ENCODE measurements around the gene TNRC6B.
"Not testable (repeated sequence)": the region's sequence is repeated elsewhere in the genome, so short reads cannot be mapped to it uniquely, and the experiment has no call there.

The TNRC6B gene

DNA sequence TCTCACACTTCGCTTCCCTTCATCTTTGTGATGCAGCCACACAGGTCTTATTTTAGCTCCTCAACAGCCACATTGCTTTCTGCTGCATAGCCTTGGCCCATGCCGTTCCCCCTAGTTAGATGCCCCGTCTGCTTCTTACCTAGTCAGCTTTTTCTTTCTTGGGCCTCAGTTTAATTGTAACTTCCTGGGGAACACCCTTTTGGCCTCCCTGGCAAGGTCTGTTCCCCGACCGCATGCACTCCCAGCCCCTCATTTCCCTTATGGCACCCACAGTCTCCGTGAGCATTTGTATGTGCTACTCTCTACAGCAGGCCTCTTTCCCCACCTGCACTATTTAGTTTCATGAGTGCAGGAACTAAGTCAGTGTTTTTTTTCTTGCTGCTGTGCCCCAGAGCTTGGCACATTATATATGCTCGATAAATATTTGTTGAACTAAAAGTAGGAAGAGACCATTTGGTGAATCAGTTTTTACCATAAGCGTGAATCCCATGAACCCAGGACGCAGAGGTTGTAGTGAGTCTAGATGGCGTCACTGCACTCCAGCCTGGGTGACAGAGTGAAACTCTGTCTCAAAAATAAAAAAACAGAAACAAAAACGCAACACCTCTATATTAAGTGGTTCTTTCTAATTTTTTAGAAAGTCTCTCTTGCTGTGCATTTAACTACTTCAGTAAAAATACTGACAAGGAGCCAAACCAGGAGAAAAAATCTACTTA lies 38.5 kb downstream of the TNRC6B start:
- DNase-seq: no peak

DNA sequence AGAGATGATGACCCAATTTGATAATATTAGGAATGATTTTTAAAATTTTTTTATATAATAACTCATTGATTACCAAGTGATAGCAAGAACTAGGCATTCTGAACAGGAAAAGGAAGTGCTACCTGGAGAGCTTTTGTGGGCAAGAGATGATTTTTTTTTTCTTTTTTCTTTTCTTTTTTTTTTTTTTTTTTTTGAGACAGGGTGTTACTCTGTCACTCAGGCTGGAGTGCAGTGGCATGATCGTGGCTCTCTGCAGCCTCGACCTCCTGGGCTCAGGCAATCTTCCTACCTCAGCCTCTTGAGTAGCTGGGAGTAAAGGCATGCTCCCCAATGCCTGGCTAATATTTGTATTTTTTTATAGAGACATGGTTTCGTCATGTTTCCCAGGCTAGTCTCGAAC lies 40.4 kb downstream of the TNRC6B start:
- no peak for DNase-seq

DNA sequence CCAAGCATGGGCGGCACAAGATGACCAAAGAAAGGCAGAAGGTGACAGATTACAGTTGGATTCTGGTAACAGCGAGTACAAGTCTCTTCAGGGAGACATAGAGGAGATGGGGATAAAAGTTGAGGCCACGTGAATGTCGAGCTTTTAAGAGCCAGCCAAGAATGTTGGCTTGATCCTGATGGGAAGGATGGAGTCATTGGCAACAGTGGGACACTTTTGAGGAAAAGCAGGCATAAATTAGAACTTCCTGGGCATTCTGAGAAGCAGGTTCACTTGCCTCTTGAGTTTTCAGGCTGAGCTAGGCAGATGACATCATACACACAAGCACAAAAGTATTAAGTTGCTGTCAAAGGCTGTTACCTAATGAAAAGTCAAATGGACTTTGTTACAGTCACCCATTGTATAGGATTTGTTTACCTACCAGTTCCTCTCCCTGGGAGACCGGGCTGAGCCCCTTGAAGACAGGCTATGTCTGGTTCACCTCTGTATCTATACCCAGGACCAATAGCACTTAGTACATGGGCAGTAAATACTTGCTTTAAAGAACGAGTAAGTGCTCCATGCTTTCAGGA lies 41.1 kb downstream of the TNRC6B start:
- DNase-seq: no peak

DNA sequence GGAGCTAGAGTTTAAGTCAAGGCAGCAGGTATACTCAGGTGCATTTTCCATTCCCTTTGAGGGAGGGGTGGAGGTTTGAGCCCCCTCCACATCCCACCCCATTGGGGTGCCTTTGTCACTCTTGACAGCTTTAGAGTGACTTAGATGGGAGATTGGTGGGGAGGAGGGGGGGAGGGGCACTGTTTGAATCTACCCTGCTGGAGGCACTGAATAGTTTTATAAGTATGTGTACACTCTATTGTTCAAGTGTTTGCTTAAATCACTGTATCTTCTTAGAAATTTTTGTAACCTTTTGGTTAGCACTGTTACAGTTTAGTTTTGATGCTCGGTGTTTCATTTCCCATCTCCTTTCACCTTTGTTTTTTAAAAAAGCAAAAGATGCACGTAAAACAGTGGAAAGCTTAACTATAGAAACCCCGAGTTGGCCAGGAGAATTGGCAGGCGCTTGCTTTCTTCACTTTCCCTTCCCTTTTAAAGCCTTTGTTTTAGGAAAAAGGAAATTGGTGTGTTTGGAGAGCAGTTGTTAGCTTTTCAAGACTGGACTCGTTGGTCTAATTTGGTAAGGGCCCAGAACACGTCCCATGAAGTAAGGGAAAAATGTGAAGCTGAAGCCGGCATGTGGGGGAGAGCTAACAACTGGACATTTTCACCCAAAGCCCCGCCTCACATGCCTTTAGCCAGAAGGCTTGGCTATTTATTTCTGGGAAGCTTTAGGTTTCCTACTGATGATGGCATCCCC lies 42.8 kb downstream of the TNRC6B start:
- no peak for DNase-seq

DNA sequence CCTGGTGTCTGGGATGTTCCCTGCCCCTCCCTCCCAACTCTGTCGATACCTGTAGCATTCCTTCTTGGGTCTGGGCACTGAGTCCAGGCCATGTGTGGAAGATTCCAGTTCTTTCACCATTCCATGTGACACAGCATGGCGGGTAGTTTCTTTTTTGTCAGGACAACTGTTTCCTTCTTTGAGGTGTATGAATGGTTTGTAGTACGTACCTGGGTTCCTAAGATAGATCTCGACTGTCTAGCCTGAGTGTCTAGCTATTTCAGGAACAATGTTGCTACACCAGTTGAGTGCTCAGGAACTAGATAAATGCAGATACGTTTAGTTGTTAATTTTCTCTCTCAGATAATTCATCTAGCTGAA lies 43.3 kb downstream of the TNRC6B start:
- no peak for DNase-seq

DNA sequence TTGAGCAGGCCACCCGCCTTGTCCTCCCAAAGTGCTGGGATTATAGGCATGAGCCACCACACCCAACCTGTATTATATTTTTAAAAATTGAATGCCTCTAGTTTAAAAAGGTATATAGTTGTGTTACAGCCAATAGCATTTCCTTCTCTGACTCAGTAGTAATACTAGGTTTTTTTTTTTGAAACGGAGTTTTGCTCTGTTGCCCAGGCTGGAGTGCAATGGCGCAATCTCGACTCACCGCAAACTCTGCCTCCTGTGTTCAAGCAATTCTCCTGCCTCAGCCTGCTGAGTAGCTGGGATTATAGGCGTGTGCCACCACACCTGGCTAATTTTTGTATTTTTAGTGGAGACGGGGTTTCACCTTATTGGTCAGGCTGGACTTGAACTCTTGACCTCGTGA lies 45.3 kb downstream of the TNRC6B start:
- not testable (repeated sequence) for DNase-seq

DNA sequence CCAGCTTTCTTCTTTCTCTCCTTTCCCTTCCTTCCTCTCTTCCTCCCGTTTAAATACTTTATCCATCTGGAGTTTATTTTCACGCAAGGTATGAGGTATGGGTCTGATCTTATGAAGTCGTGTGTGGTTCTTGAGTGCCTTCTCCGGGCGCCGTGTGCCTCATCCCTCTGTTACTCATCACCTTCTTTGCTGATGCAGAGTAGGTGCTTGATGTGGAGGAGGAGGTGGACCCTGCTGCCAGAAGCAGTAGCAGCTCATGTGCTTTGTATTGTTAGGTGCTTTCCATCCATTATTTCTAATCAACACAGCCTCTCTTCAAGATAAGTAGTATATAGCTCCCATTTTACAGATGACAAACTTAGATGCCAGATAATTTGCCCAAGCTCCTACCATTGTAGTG lies 47.0 kb downstream of the TNRC6B start:
- no peak for DNase-seq

DNA sequence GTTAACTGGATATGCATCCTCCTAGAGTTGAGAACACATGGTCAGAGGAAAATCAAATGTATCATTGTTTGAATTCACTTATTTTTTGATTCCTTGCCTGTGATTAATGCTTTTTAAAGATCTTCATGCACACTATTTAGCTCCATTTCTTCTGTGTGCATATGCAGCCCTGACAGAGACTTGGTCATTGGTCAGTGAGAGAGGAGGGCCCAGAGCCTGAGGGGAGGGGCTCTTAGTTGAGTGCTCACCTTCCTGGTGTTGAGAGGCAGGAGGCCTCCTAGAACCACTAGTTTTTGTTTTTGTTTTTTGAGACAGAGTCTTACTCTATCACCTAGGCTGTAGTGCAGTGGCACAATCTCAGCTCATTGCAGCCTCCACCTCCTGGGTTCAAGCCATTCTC lies 48.9 kb downstream of the TNRC6B start:
- DNase-seq: no peak

DNA sequence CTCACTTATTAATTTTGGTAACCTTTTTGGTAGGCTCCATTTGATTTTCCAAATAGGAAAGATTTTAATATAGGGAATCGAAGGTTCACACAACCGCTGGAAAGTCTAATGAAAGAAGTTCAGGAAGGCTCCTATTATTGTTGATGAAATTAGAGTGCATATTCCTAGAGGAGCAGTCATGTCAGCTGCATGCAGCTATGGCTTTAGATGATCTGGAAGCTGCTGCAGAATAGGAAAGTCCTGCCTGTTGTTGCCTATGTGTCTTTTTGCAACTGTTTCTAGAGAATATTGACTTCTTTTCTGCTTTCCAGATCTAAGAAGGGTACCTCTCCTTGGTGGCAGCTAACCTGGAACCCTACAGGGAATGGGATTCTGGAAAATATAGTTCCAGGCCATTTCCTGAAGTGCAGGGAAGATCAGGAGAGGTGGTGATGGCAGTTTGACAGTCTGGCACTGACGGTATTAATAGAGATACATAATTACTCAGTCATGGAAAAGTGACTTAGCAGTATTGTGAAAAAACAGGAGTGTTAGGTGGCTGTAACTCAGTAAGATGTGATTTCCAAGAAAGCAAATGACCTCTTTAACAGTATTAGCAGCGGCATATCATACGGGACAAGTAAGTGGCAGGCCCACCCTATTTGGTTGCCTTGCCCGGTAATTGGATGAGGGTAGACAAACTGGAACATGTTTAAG lies 54.0 kb downstream of the TNRC6B start:
- no peak for DNase-seq

DNA sequence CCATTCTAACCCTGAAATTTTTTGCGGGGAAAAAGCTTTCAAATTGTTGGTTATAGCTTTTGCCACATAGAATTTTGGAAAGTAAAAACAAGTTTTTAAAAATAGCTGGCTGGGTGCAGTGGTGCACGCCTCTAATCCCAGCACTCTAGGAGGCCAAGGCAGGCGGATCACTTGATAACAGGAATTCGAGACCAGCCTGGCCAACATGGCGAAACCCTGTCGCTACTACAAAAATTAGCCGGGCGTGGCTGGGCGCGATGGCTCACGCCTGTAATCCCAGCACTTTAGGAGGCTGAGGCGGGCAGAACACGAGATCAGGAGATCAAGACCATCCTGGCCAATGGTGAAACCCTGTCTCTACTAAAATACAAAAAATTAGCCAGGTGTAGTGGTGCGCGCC lies 54.9 kb downstream of the TNRC6B start:
- no peak for DNase-seq

DNA sequence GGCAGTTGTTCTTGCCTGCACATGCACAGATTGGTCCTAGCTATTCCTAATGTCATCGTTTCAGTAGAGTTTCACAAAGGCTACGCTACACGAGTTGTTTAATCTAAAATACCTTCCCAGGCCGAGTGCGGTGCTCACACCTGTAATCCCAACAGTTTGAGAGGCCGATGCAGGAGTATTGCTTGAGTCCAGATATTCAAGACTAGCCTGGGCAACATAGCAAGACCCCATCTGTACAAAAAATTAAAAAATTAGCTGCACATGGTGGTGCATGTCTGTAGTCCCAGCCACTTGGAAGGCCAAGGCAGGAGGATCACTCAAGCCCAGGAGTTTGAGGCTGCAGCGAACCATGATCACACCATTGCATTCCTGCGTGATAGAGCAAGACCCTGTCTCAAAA lies 56.2 kb downstream of the TNRC6B start:
- DNase-seq: no peak

DNA sequence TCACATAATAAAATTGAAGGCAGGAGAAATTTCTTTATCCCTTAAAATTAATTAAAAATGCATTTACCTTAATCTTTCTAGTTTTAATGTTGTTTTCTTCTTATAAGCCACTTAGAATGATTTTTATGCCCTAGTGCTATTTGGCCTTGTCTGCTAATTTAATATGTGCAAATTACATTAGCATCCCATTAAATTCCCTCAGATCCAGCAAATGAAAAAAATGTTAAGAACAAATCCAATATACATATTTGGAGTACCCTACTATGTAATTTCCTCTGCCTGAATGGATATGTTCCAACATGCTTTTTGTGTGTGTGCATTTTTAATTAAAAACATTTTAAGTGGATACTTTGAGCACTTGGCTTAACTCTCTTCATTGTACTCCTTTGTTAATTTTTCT lies 56.9 kb downstream of the TNRC6B start:
- DNase-seq: no peak

DNA sequence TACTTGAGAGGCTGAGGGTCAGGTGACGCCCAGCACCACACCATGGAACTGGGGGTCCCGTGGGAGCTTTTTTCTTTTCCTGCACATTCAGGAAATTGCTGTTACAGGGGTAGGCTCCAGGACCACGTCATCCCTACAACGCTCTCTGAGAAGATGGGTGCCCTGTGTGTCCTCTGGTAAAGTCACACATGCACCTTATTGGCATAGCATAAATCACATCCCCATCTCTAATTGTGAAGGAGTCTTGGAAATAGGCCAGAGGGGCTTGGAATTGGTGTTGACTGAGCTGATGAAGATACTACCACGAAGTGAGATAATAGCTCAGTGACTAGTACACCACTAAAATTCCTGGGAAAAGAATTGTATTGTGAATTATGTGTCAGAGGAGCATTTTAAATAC lies 57.6 kb downstream of the TNRC6B start:
- no peak for DNase-seq

DNA sequence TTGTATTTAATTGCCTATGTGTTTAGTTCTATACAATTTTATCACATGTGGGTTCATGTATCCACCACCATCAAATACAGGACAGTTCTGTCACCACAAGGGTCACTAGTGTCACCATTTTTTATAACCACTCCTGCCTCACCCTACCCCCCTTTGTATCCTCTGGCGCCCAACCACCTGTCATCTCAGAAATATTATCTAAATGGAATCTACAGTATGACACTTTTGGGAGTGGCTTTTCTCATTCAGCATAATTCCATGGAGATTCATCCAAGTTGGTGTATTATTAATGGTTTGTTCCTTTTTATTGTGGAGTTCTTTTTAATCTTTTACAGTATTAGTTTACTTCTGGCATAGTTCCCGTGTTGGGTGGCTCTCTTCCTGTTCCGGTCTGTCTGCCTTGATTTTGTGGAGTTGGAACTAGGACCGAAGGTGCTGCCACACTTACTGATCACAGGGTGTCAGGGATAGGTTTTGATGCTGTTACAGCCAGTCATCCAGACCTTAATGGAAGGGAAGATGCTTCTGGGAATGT lies 58.5 kb downstream of the TNRC6B start:
- DNase-seq: no peak

DNA sequence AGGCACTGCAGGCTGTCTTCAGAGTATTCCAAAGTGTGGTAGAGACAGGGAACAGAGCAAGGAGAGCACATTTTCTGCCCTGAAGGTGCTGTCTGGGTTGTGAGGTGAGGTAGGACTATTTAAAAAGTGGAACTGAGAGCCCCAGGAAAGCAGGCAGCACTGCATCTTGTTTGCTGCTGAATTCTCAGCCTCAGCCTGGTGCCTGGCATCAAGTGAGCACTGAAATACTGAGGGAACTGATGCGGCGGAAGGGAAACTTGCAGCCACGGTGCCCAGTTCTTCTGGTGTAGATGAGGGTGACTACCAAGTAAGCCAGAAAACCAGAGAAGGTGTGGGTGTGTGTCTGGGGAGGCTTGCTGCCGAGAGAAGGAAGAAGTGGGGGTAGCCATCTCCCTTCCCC lies 59.5 kb downstream of the TNRC6B start:
- DNase-seq: no peak

DNA sequence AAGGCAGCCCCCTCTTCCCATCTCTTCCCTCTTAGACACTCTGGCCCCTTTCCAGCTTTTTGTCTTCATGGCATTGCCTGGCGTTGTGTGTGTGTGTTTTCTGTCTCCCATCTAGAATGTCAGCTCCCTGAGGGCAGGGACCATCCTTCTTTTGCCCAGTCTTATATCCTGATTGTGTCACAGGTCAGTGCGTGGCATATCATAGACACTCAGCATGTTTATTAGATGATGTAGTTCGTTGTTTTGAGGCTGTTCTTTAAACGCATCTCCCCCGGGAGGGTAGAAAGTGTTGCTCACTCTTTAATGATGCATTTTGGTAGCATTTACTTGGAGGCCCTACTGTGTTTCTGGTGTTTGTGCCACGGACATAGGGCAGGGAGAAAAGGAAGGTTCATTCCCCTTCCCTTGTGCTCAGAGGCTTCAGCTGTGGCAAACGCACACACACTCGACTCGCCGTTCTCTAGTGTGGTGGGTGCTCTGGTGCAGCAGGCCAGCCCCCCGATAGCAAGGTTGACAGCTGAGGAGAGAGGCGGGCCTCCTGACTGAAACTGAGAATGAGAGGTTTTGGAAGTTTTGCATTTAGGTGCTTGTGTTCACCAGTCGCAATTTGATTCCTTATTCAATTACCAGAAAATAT lies 60.2 kb downstream of the TNRC6B start:
- no peak for DNase-seq

DNA sequence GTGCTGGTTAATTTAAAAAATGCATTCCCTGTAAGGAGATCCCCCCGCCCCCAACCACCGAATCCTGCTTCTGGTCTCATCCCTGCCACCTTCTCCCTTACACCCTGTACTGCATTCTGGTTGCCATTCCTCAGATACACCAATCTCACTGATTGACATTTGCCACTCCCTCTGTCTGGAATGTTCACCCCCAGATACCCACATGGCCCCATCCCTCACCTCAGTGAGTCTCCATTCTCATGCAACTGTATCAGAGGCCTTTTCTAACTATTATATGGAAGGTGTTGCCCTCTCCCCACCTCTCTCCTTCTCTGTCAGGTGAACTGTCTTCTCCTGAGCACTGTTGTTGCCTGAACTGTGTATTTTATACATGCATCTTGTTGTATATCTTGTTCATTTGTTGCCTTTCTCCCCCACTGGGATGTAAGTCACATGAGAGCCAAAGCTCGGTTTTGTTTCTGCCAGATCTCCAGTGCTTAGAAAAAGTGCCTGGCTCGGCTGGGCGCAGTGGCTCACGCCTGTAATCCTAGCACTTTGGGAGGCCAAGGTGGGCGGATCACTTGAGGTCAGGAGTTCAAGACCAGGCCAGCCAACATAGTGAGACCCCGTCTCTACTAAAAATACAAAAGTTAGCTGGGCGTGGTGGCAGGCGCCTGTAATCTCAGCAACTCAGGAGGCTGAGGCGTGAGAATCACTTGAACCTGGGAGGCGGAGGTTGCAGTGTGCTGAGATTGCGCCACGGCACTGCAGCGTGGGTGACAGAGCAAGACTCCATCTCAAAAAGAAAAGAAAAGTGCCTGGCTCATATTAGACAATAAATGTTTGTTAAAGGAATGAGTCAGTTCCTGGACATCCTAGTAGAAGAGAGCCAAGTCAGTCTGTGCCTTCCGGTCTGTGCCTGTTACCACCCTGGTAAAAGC lies 61.0 kb downstream of the TNRC6B start:
- no peak for DNase-seq

DNA sequence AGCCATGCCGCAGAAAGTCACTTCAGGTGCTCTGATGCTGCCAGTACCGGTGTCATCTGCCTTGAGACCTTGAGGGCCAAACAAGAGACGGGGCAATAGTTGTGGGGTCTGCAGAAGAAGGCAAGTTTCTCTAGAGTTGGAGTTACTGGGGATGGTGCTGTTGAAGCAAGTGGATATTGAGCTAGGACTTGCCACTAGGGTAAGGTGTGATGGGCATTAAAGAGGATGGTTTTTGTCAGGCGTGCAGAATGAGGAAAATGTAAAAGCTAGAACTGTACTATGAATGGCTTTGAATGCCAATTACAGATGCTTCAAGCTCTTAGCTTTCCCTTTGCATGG lies 61.6 kb downstream of the TNRC6B start:
- no peak for DNase-seq

DNA sequence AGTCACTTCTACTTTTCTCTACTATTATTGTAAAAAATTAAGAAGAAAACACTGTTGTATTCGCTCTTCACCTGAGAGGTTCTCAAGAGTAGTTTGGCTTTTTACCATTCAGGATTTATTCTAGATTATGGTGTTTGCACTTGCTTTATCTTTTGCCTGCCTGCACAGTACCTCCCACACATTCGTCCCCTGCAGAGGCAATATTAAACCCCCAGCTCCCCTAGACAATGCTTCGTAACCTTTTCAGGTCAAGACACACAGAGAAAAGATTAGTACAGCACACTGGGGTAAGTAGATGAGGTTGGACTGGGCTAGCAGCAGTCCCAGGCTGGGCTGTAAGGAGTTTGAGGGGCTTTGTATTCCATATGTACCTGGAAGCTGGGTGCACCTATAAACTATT lies 62.4 kb downstream of the TNRC6B start:
- no peak for DNase-seq

DNA sequence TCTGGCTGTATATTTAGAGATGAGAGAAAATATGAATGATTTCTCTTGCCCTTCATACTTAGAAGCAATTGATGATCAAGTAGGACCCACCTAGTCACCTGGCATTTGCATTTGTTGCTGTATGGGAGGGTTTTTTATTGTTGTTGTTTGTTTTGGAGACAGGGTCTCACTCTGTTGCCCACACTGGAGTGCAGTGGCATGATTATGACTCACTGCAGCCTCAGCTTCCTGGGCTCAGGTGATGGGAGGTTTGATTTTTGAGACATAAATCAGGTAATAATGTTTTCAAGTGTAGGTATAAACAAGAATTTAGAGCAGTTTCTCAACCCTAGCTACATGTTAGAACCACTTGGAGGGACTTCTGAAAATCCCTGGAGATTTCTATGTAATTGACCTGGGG lies 63.0 kb downstream of the TNRC6B start:
- no peak for DNase-seq

DNA sequence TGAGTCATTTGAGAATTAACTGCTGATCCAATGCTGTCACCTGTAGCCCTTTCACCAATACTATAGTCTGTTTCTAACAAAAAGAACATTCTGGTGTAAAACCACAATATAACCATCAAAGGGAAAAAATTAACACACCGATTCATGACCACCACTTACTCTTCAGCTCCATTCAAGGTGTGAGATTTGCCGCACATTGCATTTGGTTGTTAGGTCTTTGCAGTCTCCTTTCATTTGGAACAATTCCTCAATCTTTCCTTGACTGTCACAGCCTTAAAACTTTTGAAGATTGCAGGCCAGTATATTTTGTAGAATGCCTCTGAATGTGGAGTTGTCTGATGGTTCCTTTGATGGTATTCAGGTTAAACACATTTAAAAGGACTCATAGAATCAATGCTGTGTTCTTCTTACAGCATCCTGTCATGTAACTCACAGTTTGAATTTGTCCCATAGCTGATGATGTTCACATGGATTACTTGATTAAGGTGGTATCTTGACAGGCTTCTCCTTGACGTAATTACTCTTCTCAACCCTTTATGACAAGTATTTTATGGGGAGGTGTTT lies 63.6 kb downstream of the TNRC6B start:
- no peak for DNase-seq

DNA sequence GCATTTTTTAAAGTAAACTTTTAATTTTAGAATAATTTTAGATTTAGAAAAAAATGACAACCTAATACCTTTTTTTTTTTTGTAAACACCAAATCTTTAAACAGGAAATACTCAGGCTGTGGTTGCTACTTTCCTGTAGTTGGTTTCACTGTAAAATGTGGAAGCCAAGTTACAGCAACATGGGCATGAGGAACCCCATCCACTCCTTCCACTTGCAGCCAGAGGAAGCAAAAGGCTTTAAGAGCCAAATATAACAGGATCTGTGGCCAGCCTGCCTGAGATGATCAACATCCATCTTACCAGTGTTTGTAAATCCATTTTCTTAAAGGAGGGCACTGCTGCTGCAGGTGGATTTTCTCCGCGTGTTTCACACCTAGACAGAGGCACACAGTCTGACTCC lies 66.2 kb downstream of the TNRC6B start:
- no peak for DNase-seq
